GM18867 (cell line): ENCODE results near the gene ATP8B4.
"Not testable (repeated sequence)": the region's sequence is repeated elsewhere in the genome, so short reads cannot be mapped to it uniquely, and the experiment has no call there.

Source experiments
- ATAC-seq: cut with Tn5 transposase; IDR thresholded peaks from one replicate; pipeline ENCODE4 v1.9.1; 2021; ENCODE audit warnings: mild to moderate bottlenecking, moderate library complexity; ENCODE audit not compliant: unreplicated experiment

ATP8B4 gene

DNA sequence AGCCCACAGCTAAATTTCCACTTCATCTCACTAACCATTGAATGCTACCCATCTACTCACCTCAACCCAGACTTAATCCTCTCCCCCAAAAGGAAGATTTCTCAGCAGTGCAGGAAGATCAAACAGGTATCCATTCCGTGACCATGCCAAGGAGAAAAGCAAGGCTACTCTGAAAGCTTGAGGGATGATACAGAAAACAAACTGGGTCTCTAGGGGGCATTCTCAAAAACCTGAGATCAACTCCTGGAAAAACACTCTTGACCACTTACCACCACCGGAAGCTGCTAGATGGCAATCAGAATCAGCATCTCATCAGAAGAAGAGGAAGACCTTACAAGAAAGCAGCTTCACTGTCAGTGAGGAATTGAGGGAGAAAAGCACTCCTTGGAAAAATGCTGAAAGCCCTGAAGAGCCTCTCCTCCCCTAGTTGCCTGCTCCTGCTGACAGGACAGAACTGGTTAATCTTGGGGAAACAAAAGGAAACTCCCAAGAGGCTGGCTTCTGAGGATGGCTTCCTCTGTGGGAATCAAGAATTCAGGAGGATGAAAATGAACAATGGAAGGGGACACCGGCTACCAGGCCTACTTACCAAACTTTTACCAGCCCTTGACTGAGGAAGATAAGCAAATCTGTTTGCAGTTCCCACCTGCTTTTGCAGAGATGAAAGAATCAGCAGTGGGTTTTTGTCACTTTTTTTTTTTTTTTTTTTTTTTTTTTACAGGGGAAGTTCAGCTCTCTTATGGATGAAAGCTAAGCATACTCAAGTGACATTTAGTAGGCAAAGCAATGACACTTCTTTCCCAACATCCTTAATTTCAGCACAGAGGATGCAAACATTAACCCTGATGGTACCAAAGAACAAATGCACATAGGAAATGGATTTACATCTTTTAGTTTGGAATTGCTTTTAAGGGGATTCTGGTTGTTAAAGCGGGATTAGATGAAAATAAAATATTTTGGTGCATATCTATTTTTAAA, at the start of gene ATP8B4:
Gene ATP8B4 (minus strand): TSS at position 171 of the 978 bp plus-strand sequence. CDS start 12,267 bp downstream, outside the sequence.
- ATAC-seq = no peak

GRCh38 chr15:50168379-50168778, 49.3 kb upstream of the ATP8B4 start:
- ATAC-seq = no peak

DNA sequence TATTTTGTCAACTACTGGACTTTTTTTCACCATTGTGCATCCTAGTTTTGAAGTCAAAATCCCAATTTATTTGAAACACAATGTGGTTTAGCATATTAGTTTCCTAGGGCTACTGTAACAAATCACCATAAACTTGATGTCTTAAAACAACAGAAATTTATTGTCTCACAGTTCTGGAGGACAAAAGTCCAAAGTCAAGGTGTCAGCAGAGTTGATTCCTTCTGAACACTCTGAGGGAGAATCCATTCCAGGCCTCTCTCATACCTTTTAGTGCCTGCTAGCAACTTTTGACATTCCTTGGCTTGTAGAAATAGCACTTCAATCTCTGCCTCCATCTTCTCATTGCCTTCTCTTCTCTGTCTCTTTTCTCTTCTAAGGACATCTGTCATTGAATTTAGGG, 48.1 kb upstream of the ATP8B4 start:
- ATAC-seq = no peak

DNA sequence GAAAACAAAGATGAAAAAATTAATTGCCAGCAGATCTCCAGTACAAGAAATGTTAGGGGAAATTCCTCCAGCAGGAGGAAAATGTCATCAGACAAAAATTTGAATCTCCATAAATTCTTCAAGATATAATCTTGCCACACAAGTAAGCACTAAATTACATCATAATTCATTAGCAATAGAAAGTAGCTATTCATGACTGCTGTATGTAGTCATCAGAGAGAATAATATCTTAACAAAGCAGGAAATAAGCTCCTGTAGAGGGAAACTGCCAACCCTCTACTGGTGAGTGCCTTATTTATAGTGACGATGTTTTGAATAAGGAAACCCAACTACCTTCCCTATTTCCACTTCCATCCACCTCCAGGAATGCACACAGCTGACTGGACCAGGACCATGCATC, 47.2 kb upstream of the ATP8B4 start:
- ATAC-seq = no peak

DNA sequence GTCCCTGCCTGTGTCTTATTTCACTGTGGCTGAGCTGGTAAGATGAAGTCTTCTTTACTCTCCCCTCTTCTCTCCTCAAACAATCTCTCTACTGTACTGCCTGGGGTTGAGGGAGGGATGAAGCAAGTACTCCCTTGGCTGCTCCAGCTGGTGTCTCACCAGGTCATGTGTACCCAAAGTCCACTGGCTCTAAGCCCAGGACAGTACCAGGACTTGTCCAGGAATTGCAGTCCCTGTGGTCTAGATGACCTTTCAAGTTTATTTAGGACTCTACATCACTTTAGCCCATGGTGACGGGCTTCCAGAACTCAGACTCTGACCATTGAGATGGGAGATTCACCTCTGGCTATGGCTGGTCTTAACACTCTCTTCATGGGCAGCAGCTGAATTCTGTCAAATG, 45.4 kb upstream of the ATP8B4 start:
- ATAC-seq = no peak

DNA sequence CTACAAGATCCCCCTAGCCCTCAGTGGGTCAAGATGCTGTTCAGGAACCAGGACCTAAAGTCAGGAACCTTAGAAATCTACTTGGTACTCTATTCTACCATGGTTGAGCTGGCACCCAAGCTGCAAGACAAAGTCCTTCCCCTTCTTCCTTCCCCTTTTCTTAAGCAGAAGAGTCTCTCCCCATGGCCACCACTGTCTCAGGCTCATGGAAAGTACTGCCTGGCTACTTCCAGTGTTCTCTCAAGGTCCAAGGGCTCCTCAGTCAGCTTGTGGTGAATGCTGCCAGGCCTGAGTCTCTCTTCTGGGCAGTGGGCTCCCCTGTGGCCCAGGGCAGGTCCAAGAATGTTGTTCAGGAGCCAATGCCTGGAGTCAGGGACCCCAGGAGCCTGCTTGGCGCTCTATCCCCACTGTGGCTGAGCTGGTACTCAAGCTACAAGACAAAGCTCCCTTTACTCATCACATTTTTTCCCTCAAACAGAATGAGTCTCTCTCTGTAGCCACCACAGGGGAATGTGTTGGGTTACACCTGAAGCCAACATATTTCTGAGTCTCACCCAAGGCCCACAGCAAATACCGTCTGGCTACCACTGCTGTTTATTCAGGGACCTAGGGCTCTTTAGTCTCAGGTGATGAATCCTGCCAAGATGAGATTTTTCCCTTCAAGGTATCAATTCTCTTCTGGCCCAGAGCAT, 44.8 kb upstream of the ATP8B4 start:
- no peak for ATAC-seq

GRCh38 chr15:50162969-50163718, 44.1 kb upstream of the ATP8B4 start:
- no peak for ATAC-seq

GRCh38 chr15:50158236-50158635, 39.2 kb upstream of the ATP8B4 start:
- not testable (repeated sequence) for ATAC-seq

DNA sequence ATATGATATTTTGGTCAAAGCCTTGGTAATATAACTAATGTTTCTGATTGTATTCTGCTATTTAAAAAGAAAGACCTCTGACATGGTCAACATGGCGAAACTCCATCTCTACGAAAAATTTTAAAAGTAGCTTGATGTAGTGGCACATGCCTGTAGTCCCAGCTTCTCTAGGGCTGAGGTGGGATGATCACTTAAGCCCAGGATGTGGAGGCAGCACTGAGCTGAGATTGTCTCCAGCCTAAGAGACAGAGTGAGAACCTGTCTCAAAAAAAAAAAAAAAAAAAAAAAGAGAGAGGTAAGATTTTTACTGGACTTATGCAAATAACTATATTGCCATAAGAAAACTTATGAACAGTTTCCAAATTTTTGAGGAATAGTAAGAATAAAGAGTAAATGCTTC, 32.4 kb upstream of the ATP8B4 start:
- ATAC-seq = no peak

DNA sequence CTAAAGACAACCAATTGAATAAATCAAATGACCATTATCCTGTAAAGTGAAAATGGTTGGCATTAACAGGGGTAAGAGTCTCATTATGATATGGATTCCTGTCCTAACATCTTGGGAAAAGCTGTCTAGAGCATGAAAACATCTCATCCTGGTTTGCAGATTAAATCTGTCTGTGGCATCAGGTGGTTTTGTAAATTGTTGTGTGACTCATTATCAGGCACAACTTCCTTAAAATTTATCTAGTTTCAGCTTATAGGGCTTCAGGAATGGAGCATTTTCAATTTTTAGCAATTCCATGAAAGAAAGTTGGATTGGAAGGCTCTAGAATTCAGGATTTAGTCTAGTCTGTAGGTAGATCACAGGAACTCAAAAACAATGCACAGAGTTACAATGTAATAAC, 31.8 kb upstream of the ATP8B4 start:
- ATAC-seq = no peak

- ATAC-seq = no peak
These were observed 31.3 kb upstream of the ATP8B4 start for GRCh38 chr15:50150349-50150748.

DNA sequence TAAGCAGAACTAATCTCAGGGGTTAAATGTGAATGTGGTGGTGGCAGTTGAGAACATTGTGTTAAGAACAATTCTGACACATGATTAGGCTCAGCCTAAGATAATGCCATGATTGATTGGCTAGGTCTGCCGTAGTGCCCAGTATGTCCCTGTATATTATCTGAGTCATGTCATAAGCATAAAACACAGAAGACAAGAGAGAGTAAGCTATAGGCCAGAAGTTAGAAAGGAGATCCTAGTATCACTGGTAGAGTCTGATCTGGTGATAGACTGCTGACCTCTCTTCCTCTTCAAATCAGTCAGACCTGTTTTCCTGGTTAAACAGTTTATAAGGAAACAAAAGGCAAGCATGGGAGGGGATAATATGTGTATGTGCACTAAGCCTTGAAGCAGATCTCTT, 30.1 kb upstream of the ATP8B4 start:
- no peak for ATAC-seq

DNA sequence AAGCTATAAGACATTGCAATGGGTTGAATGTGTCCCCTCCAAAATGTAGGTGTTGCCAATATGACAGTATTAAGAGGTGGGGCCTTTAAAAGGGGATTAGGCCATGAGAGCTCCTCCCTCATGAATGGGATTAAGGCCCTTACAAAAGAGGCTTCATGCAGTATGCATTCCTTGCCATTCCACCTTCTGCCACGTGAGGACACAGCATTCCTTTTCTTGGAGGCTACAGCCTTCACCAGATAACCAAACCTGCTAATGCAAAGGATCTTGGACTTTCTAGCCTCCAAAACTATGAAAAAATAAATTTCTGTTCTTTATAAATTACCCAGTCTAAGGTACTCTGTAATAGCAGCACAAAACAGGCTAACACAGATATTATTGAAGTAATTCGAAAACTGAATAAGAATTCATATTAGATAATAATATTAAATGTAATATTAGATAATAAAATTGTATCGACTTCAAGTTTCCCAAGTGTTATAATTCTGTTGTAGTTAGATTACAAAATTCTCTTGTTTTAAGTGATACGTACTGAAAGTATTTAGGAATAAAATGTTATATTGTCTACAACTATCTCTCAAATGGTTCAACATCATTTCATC, 29.4 kb upstream of the ATP8B4 start:
- ATAC-seq = no peak

DNA sequence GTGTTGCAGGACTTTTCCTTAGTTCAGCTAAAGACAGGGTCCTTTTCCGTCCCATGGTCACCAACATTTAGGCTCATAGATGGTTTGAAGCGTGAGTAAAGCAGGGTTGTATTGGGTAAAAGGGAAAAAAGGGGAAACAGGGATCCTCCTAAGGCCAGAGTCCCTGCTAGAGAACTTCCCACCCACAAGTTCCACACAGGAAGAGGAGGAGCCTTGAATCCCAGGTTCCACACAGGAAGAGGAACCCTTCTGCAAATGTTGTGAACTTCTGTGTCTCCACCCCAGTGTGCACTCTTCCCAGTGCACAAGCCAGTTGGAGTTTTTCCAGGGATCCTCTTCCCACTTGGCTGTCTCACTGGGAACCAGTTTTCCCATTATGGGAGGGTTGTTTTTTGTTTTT, 27.6 kb upstream of the ATP8B4 start:
- no peak for ATAC-seq

- peak; percentile 61 for ATAC-seq
These were observed 26.4 kb upstream of the ATP8B4 start for GRCh38 chr15:50145451-50145872.

DNA sequence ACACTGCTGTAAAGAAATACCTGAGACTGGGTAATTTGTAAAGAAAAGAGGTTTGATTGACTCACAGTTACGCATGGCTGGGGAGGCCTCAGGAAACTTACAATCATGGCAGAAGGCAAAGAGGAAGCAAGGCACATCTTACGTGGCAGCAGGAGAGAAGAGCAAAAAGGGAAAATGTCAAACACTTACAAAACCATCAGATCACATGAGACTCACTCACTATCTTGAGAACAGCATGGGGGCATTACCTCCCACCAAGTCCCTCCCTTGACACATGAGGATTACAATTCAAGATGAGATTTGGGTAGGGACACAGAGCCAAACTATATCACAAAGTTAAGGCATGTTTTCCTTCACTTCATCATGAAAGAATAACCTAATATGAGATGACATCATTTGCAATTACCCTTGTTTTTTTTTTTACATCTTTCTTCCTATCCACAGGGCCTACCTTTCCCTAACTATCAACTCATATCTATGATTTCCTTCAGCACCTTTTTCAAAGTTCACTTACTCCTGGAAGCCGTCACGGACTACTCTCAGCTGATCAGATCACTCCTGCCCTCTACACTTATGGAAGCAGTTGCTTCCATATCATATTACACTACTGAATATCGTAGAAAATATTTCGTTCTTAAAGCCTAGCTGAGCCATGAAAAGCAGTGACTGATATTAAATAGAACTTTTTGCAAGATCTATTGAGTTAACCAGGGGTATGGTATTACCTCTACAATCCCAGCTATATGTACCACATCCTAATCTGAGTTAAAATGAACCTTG, 25.5 kb upstream of the ATP8B4 start:
- no peak for ATAC-seq

DNA sequence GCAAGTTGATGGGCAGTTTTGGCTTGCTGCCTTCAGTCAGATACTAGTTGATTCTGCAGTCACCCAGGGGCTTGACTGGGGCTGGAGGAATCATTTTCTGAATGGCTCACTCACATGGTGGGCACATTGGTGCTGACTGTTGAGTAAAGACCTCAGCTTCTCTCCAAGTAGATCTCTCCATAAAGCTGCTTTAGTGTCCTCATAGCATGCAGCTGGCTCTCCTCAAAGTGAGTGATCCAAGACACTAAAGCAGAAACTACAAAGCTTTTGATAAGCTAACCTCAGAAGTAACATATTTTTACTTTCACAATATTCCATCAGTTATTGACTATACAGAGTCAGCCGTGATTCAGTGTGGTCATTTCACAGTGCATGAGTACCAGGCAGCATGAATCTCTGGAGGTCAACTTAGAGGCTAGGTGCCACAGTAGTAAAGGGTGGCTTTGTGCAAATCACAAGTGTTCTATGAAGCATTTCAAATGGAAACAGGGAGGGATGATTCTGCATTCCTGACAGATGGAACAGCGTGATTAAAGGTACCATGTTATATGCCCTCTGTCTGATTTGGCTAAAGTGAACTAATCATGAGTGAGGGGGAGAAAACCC, 24.3 kb upstream of the ATP8B4 start:
- no peak for ATAC-seq

DNA sequence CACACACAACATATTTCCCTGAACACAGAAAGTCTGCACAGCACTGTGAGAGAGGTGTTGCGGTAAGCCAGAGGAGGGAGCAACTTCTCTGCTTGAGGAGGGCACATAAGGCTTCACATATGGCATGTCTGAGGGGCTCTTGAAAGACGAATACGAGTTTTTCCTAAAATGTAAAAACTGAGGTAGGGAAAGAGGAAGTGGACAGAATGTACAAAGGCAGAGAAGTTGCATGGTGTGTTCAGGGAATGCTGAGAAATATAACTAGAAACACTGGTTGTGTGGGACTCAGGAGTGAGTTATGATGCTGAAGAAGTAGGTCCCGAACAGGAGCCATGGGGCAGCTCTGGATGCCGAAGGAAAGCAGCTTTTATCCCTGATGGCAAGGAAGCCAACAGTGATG, 22.8 kb upstream of the ATP8B4 start:
- ATAC-seq = no peak

- ATAC-seq = no peak
These were observed 21.9 kb upstream of the ATP8B4 start for GRCh38 chr15:50140983-50141382.

DNA sequence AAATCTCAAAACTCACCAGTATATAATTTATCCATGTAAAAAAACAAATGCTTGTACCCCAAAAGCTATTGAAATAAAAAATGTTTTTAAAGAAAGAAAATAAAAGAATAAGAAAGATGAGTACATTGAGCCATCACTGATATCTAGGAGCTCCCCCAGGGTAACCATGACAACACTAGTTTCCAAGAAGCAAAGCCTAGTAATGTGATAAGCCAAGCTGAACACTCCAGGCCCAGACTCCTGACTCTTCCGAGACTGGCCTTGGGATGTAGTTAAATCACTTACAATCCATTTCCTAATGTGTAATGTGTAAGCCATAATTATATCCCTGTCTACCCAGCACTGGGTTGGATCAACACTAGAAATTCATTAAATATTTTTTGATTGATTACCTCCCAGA, 21.1 kb upstream of the ATP8B4 start:
- no peak for ATAC-seq
